Measurements from ENCODE around the gene MRPL40.

DNA sequence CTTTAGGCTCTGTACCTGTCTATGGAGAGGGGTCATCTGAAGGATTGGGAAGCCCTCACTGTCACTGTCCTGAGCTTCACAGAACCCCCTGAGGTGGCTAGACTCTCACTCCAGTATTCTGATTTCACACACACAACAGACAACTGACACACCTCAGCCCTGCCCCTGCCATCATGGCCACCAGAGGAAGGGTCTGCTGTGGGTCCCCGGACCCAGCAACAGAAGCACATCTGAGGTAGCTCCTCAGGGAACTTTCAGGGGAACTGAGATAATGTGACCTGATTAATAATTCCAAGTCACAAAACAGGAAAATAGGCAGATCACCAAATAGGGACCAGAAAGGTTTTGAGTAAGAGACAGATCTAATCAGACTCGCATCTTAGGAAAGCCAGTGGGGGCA, 22.7 kb downstream of the MRPL40 start:
- TF ChIP-seq, protein P1, sequence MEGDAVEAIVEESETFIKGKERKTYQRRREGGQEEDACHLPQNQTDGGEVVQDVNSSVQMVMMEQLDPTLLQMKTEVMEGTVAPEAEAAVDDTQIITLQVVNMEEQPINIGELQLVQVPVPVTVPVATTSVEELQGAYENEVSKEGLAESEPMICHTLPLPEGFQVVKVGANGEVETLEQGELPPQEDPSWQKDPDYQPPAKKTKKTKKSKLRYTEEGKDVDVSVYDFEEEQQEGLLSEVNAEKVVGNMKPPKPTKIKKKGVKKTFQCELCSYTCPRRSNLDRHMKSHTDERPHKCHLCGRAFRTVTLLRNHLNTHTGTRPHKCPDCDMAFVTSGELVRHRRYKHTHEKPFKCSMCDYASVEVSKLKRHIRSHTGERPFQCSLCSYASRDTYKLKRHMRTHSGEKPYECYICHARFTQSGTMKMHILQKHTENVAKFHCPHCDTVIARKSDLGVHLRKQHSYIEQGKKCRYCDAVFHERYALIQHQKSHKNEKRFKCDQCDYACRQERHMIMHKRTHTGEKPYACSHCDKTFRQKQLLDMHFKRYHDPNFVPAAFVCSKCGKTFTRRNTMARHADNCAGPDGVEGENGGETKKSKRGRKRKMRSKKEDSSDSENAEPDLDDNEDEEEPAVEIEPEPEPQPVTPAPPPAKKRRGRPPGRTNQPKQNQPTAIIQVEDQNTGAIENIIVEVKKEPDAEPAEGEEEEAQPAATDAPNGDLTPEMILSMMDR (tag by site-specific recombination; IDR thresholded peaks at IDR 0.05) = no peak
- TF ChIP-seq ZNF274 (IDR thresholded peaks at IDR 0.05; ENCODE audit: low read length) (no peak), ZNF274 (tag by site-specific recombination; IDR thresholded peaks at IDR 0.05; ENCODE audit: borderline replicate concordance) (no peak)
